HG02973 (cell line): ENCODE results near the gene P2RX4.
"Not testable (repeated sequence)": the region's sequence is repeated elsewhere in the genome, so short reads cannot be mapped to it uniquely, and the experiment has no call there.

Experiments
- ATAC-seq: cut with Tn5 transposase; IDR thresholded peaks from one replicate; pipeline ENCODE4 v1.9.1; 2021; ENCODE audit warnings: moderate library complexity; ENCODE audit not compliant: unreplicated experiment

The P2RX4 gene, protein sequence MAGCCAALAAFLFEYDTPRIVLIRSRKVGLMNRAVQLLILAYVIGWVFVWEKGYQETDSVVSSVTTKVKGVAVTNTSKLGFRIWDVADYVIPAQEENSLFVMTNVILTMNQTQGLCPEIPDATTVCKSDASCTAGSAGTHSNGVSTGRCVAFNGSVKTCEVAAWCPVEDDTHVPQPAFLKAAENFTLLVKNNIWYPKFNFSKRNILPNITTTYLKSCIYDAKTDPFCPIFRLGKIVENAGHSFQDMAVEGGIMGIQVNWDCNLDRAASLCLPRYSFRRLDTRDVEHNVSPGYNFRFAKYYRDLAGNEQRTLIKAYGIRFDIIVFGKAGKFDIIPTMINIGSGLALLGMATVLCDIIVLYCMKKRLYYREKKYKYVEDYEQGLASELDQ

DNA sequence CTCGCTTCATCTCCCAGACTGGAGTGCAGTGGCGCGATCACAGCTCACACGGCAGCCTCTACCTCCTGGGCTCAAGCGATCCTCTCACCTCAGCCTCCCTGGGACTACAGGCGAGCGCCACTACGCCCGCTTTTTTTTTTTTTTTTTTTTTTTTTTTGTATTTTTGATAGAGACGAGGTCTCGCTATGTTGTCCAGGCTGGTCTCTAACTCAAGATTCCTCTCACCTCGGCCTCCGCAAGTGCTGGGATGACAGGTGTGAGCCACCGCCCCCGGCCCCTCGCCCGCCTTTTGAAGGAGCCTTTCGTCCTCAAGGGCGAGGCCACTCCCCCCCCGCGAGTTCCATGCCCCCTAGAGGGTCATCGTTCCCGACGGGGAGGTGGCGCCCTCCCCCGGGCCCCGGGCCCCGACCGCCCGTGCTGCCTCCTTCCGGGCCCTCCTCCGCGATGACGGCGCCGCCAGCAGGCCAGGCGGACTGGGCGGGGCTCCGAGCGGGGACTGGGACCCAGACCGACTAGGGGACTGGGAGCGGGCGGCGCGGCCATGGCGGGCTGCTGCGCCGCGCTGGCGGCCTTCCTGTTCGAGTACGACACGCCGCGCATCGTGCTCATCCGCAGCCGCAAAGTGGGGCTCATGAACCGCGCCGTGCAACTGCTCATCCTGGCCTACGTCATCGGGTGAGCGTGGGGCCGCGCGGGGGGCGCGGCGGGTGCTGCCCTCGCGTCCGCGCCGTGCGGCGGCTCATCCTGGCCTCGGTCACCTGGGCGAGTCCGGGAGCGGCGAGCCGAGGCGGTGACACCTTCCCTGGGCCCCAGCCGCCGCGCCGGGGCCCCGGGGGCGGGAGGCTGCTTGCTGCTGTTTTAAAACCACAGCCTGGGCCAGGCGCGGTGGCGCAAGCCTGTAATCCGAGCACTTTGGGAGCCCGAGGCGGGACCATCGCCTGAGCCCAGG lies at the start of gene P2RX4:
Gene P2RX4, plus strand, starts transcription at position 506 of the 949 bp plus-strand sequence. Its CDS starts 36 bp downstream, at position 542.
- peak; percentile 84 for ATAC-seq

DNA sequence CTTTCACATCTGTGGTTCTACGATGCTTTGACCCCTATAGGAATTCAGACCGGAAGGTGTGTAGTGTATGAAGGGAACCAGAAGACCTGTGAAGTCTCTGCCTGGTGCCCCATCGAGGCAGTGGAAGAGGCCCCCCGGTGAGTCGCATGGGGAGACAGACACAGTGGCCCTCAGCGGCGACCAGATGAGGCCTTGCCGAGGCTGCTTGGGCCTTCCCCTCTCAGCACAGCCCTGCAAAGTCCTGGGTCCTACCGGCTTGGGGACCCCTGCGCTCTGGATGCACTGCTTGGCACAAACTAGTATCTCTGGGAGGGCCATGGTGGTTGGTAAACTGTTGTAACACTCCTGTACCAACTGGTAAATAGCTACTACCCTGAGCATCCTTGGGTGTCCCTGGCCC lies 47.5 kb upstream of the P2RX4 start:
- no peak for ATAC-seq

DNA sequence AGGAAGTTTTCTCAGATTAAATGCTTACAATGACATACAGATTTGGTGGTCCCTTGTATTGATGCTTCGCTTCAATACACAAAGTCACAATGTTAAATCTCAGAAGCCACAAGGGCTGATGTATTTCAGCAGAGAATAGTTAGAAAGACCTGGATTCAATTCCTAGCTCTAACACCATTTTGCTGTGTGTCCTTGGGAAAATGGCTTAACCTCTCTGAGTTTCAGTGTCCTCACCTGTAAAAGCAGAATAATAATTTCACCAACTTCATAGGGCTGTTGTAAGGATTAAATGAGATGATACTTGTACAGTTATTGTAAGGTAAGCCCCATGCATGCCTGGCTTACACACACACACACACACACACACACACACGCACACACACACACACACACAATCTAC lies 46.9 kb upstream of the P2RX4 start:
- no peak for ATAC-seq

DNA sequence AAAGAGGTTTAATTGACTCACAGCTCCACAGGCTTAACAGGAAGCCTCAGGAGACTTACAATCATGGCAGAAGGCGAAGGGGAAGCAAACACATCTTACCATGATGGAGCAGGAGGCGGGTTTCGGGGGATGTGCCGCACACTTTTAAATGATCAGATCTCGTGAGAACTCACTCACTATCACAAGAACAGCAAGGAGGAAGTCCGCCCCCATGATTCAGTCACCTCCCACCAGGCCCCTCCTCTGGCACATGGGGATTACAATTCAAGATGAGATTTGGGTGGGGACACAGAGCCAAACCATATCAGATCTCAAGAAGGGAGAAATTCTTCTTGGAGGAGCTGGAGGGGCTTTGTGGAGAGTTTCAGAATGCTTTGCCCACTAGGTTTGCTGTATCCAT lies 45.1 kb upstream of the P2RX4 start:
- ATAC-seq: not testable (repeated sequence)

DNA sequence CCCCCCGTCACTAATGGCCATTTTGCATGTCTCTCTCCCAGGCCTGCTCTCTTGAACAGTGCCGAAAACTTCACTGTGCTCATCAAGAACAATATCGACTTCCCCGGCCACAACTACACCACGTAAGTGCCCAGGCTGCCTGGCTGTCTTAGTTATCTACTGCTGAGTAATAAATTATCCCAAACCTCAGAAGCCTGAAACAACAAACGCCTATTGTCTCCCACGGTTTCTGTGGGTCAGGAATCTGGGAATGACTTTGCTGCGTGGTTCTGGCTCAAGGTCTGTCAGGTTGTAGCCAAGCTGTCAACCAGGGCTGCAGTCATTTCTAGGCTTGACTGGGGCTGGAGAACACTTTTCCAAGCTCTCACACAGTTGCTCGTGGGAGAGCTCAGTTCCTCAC lies 44.6 kb upstream of the P2RX4 start:
- ATAC-seq: no peak

DNA sequence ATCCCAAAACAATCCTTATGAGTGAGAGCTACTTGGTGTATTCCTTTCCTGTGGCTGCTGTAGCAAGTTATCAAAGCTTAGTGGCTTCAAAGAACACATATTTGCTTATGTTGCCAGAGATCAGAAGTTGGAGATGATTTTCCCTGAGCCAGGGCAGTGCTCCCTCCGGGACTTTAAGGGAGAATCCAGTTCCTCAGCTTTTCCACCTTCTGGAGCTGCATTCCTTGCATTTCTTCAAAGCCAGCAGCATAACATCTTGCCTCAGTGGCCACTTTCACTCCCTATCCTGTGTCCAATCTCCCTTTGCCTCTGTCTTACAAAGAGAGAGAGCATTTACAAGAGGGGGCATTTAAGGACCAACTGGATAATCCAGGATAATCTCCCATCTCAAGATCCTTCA lies 43.6 kb upstream of the P2RX4 start:
- no peak for ATAC-seq

DNA sequence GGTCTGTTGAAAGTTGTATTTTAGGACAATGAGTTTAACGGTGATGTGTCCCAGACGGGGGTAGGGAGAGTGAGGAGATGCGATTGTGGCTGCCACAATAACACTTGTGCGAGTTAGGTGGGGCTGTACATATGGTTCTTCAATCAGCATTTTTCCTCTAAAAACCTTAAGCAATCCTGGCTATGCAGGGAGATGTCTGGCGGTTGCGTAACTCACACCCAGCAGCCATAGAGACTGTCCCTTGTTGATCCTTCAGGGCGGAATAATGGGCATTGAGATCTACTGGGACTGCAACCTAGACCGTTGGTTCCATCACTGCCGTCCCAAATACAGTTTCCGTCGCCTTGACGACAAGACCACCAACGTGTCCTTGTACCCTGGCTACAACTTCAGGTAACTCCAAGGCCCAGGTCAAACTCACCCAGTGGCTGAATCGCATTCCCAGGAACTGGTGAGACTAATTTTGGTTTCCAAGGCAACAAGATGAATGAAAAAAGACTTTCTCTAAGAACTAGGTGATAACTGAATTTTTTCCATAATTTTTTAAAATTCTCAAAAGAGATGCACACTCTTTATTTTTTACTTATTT lies 42.6 kb upstream of the P2RX4 start:
- ATAC-seq: no peak

DNA sequence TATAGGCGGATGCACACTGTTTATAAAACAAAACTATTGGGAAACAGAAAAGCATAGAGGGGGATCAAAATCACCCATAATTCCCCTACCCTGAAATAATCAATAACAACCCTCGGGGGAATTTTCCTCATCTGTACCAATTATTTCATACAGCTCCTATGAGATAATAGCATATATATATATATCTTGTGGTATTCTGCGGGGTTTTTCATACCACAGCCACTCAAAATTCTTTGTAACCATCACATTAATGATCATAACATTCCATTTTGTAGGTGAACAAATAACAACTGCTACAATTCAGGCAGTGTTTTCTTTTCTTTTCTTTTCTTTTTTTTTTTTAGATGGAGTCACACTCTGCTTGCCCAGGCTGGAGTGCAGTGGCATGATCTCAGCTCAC lies 42.0 kb upstream of the P2RX4 start:
- no peak for ATAC-seq

DNA sequence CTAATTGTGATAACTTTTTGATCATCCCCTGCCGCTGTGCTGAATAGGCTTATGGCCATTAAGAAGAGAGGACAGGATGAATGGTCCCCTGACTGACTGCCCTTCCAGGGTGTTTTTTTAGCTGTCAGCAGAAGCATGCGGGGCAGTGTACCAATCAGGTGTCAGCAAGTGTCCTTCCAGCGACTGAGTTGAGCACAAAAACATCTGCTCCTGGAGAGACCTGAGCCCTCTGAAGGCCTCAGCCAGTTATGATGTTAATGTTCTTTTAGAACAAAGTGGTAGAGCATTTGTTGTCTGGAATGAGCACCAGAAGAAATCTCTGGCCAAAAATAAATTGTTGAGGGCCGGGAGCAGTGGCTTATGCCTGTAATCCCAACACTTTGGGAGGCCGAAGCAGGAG lies 39.8 kb upstream of the P2RX4 start:
- ATAC-seq: no peak

DNA sequence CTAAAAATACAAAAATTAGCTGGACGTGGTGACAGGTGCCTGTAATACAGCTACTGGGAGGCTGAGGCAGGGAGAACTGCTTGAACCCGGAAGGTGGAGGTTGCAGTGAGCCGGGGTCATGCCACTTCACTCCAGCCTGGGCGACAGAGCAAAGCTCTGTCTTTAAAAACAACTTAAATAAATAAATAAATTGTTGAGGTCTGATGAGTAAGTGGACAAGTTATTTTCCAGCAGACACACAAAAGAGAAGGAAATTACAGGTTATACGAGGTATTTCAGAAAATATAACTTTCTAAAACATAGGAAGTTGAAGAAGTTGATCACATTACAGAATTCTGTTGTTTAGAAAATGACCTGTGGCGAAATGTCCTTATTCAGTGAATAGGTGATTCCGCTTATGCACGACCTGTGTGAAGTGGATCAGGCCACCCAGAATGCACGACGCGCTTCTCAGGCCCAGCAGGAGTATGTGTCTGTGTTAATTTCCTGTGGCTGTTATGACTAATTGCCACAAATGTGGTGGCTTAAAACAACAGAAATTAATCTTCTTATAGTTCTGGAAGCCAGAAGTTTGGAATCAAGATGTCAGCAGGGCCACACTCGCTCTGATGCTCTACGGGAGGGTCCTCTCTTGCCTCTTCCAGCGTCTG lies 39.2 kb upstream of the P2RX4 start:
- no peak for ATAC-seq

DNA sequence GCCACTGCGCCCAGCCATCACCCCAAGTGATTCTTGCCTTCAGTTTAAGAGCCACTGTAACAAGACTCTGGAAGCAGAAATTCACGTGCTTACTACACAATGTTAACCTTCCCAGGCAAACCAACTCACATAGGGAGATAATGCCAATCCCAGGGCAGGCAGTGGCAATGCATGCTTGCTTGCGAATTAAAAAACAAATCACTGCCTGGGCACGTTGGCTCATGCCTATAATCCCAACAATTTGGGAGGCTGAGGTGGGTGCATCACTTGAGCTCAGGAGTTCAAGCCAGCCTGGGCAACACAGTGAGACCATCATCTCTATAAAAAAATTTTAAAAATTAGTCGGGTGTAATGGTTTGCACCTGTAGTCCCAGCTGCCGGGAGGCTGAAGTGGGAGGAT lies 37.8 kb upstream of the P2RX4 start:
- ATAC-seq: no peak

- ATAC-seq: no peak
Observed at GRCh38 chr12:121175383-121176119, 34.4 kb upstream of the P2RX4 start.

GRCh38 chr12:121176826-121177529 lies 33.0 kb upstream of the P2RX4 start:
- ATAC-seq: no peak

- no peak for ATAC-seq
Observed at GRCh38 chr12:121181181-121181580, 28.7 kb upstream of the P2RX4 start.

DNA sequence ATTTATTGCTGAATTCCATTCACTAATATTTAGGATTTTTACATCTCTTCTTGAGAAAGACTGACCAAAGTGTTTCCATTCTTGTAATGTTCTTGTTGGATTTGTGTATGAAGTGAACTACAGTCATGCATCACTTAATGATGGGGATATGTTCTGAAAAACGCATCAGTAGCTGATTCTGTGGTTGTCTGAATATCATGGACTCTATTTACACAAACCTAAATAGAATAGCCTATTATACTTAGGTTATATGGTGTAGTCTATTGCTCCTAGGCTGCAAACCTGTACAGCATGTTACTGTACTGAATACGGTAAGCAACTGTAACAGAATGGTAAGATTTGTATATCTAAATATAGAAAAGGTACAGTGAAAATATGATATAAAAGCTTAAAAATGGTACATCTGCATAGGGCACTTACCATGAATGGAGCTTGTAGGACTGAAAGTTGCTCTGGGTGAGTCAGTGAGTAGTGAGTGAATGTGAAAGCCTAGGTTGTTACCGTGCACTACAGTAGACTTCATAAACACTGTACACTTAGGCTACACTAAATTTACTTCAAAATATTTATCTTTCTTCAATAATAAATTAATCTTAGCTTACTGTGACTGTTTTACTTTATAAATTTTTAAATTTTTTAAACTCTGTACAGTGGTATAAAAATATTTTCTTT lies 27.6 kb upstream of the P2RX4 start:
- ATAC-seq: no peak

DNA sequence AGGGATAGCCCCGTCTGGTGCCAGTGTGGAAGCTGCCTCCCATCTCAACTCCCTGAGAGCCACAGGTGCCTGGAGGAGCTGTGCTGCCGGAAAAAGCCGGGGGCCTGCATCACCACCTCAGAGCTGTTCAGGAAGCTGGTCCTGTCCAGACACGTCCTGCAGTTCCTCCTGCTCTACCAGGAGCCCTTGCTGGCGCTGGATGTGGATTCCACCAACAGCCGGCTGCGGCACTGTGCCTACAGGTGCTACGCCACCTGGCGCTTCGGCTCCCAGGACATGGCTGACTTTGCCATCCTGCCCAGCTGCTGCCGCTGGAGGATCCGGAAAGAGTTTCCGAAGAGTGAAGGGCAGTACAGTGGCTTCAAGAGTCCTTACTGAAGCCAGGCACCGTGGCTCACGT lies 25.5 kb upstream of the P2RX4 start:
- no peak for ATAC-seq

DNA sequence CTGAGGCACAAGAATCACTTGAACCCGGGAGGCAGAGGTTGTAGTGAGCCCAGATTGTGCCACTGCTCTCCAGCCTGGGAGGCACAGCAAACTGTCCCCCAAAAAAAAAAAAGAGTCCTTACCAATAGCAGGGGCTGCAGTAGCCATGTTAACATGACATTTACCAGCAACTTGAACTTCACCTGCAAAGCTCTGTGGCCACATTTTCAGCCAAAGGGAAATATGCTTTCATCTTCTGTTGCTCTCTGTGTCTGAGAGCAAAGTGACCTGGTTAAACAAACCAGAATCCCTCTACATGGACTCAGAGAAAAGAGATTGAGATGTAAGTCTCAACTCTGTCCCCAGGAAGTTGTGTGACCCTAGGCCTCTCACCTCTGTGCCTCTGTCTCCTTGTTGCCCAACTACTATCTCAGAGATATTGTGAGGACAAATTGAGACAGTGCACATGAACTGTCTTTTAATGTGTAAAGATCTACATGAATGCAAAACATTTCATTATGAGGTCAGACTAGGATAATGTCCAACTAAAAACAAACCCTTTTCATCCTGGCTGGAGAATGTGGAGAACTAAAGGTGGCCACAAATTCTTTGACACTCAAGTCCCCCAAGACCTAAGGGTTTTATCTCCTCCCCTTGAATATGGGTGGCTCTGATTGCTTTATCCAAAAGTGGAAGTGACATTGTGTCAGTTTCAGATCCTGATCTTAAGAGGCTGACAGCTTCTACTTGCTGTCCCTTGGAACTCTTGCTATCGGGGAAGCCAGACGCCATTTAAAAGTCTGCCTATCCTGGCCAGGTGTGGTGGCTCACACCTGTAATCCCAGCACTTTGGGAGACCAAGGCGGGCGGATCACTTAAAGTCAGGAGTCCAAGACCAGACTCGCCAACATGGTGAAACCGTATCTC lies 24.7 kb upstream of the P2RX4 start:
- no peak for ATAC-seq

GRCh38 chr12:121186826-121187225 lies 23.1 kb upstream of the P2RX4 start:
- no peak for ATAC-seq
